Measurements from ENCODE around the gene PRR14. TPM values are rescaled to one million over a fixed set of nuclear protein-coding genes. Genes with fewer than 3 reads are reported as not detected.

The PRR14 gene
- total and polyA plus RNA-seq, 2 of the 8 experiments (the other 6 are each of a cell fraction or from before 2014, with no cell fraction given): 3.6 to 16.1 TPM

DNA sequence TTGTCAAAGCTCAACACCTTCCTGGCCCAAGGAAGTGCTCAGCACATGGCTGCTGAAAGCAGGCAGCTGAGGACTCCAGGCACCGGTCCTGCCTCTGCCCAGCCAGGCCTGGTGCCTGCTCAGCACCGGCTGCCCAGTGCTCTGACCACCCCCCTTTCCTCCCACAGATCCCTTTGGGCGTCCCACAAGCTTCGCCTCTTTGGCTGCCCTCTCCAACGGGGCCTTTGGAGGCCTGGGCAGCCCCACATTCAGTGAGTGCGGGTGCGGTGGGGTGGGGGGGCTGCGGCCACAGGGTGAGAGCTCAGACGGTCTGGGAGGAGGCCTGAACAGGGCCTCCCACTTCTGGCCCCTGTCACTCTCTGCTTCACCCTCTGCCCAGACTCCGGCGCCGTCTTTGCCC is 17.6 kb downstream of the PRR14 start:
- POLR2A ChIA-PET (ENCODE audit: partially characterized antibody): interaction anchor here (1.5 to 1.8 kb wide), 2 partner anchors 9 to 10 kb away, joined by 4 to 5 read pairs; no protein-coding TSS in a partner anchor
- DNase-seq (ENCODE audit: low read depth in 1 of 2, low spot score in 2 of 2) (no peak), FAIRE-seq (no peak)
- no peaks in the 10 kb centered on the region for H3K79me2 ChIP-seq (ENCODE audit: control insufficient read depth in 1 of 2, insufficient read depth in 2 of 2, low read length in 2 of 2)
- CTCF ChIA-PET (ENCODE audit: partially characterized antibody): interaction anchor here (0.5 to 2.5 kb wide), 5 partner anchors 9 to 38 kb away, joined by 3 to 9 read pairs (median 3); no protein-coding TSS in a partner anchor
- no peak overlapping the region for H3K18ac ChIP-seq (ENCODE audit: extremely low read depth, low read length)
- no peak overlapping the region for H3K4me2 ChIP-seq (ENCODE audit: insufficient read depth in 1 of 2, low read depth in 2 of 2, low read length in 2 of 2)
- H3K14ac ChIP-seq (ENCODE audit: insufficient read length): no peak overlapping the region
- no peak overlapping the region for H4K91ac ChIP-seq (replicated peaks; ENCODE audit: insufficient read length, low read length)
- H2BK5ac ChIP-seq (ENCODE audit: low read depth, low read length): no peak overlapping the region
- no peaks in the 10 kb centered on the region for H3K79me1 ChIP-seq (ENCODE audit: low read depth, low read length)
- peaks cover 0 to 16% (median 1%) of the 10 kb centered on the region in 4 experiments; a peak in 4 of 8 replicates for H3K36me3 ChIP-seq (ENCODE audit: control insufficient read depth in 2 of 4, insufficient read depth in 4 of 4, low read length in 3 of 4)
- peaks cover 12 to 45% of the 10 kb centered on the region in 2 experiments for H4K20me1 ChIP-seq (replicated peaks in 1 of 2; ENCODE audit: control insufficient read depth in 1 of 2, insufficient read depth in 2 of 2, low read length in 2 of 2)
- no peak overlapping the region for H3K4ac ChIP-seq (replicated peaks; ENCODE audit: insufficient read length, low read depth, low read length)
- peaks cover 39 to 88% (median 67%) of the 10 kb centered on the region in 4 experiments for H3K27me3 ChIP-seq (replicated peaks in 1 of 4; ENCODE audit: control insufficient read depth in 3 of 4, extremely low read depth in 1 of 4, insufficient read depth in 3 of 4, low read length in 3 of 4)
- H3K56ac ChIP-seq (replicated peaks; ENCODE audit: insufficient read length, low read depth, low read length): no peak overlapping the region
- H2BK20ac ChIP-seq (ENCODE audit: low read length): no peak overlapping the region
- H2BK15ac ChIP-seq (ENCODE audit: low read length): no peak overlapping the region
- H4K5ac ChIP-seq (ENCODE audit: insufficient read length, low read depth, low read length): no peak overlapping the region
- H2BK120ac ChIP-seq (replicated peaks; ENCODE audit: low read depth, low read length): no peak overlapping the region
- H3K27ac ChIP-seq (ENCODE audit: low read depth, low read length): no peak overlapping the region
- no peak overlapping the region; the same call in 1 of the 2 replicates for H4K8ac ChIP-seq (ENCODE audit: extremely low read depth, insufficient read depth, low read length)
- WGBS, 2 experiments (ENCODE audit: extremely low coverage in 1 of 2, insufficient coverage in 1 of 2, insufficient read length in 1 of 2, insufficient replicate concordance in 2 of 2, low coverage in 1 of 2, low lambda C conversion rate in 2 of 2, missing lambda C conversion rate in 1 of 2): 94% methylated on average over 6 of the region's 12 CpGs; no CpG with 5 or more reads in 1 of the 2 experiments
- no peaks in the 10 kb centered on the region for H3K9me3 ChIP-seq (ENCODE audit: insufficient read depth in 2 of 2, low read depth in 1 of 2, low read length in 1 of 2)
- no peak overlapping the region for H2BK12ac ChIP-seq (ENCODE audit: low read depth, low read length)
- H2AFZ ChIP-seq (ENCODE audit: low read length): no peak overlapping the region
- H3K4me3 ChIP-seq (ENCODE audit: extremely low read depth in 1 of 4, insufficient read depth in 2 of 4, low read depth in 3 of 4, low read length in 4 of 4): no peak overlapping the region
- H3K23ac ChIP-seq (ENCODE audit: insufficient read length): no peak overlapping the region
- no peaks in the 10 kb centered on the region for H3K23me2 ChIP-seq (ENCODE audit: low read depth, low read length)
- no peak overlapping the region for H3K9ac ChIP-seq (replicated peaks in 1 of 4; ENCODE audit: extremely low read depth in 1 of 4, low read depth in 3 of 4, low read length in 3 of 4)
- H2AK5ac ChIP-seq (ENCODE audit: low read depth, low read length): no peak overlapping the region
- no peaks in the 10 kb centered on the region for H3K4me1 ChIP-seq (replicated peaks in 1 of 4; ENCODE audit: control insufficient read depth in 3 of 4, insufficient read depth in 4 of 4, low read length in 3 of 4)
- TF ChIP-seq POLR2A (IDR thresholded peaks at IDR 0.05; ENCODE audit: control extremely low read depth in 1 of 2, low read depth in 2 of 2, low read length in 2 of 2) (no peak), TBP (IDR thresholded peaks at IDR 0.05; ENCODE audit: low read depth, low read length) (no peak), CHD2 (IDR thresholded peaks at IDR 0.05; ENCODE audit: low read length) (no peak), TAF7 (optimal IDR thresholded peaks at IDR 0.05; ENCODE audit: borderline replicate concordance, low read depth, low read length) (no peak), ZNF274 (IDR thresholded peaks at IDR 0.05; ENCODE audit: borderline replicate concordance, extremely low read depth, low read length) (no peak), SP4 (IDR thresholded peaks at IDR 0.05; ENCODE audit: low read length) (no peak), USF2 (IDR thresholded peaks at IDR 0.05; ENCODE audit: low read length) (no peak), EZH2 (IDR thresholded peaks at IDR 0.05; ENCODE audit: low read depth, low read length, severe bottlenecking) (no peak), POLR2AphosphoS5 (IDR thresholded peaks at IDR 0.05; ENCODE audit: low read depth, low read length) (no peak), YY1 (IDR thresholded peaks at IDR 0.05; ENCODE audit: low read depth, low read length) (no peak), GTF2F1 (IDR thresholded peaks at IDR 0.05; ENCODE audit: borderline replicate concordance, low read depth, low read length) (no peak)
- TF ChIP-seq, protein P1, sequence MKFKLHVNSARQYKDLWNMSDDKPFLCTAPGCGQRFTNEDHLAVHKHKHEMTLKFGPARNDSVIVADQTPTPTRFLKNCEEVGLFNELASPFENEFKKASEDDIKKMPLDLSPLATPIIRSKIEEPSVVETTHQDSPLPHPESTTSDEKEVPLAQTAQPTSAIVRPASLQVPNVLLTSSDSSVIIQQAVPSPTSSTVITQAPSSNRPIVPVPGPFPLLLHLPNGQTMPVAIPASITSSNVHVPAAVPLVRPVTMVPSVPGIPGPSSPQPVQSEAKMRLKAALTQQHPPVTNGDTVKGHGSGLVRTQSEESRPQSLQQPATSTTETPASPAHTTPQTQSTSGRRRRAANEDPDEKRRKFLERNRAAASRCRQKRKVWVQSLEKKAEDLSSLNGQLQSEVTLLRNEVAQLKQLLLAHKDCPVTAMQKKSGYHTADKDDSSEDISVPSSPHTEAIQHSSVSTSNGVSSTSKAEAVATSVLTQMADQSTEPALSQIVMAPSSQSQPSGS (IDR thresholded peaks at IDR 0.05; ENCODE audit: low read length): no peak

Measured in H1 (cell line).